ENCODE measurements around the gene HBG2. TPM values are rescaled to one million over a fixed set of nuclear protein-coding genes. Genes with fewer than 3 reads are reported as not detected.

HBG2 gene
- total and polyA plus RNA-seq, 9 of the 15 experiments (the other 6 are each of a cell fraction or from before 2014, with no cell fraction given): 1,626 to 58,619 (median 10,515) TPM

DNA sequence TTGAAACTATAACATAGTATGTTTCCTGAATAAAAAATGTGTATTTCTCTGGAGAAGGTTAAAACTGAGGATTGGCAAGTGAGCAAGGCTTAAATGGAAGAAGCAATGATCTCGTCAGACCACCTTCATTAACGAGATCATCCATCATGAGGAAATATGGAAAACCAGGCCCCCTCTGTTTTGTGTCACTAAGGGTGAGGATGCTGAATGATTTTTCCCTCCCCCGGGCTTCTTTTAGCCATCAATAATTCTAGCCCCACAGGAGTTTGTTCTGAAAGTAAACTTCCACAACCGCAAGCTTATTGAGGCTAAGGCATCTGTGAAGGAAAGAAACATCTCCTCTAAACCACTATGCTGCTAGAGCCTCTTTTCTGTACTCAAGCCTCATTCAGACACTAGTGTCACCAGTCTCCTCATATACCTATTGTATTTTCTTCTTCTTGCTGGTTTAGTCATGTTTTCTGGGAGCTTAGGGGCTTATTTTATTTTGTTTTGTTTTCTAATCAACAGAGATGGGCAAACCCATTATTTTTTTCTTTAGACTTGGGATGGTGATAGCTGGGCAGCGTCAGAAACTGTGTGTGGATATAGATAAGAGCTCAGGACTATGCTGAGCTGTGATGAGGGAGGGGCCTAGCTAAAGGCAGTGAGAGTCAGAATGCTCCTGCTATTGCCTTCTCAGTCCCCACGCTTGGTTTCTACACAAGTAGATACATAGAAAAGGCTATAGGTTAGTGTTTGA is 21.0 kb upstream of the HBG2 start (continued):
- TF ChIP-seq, protein P1, sequence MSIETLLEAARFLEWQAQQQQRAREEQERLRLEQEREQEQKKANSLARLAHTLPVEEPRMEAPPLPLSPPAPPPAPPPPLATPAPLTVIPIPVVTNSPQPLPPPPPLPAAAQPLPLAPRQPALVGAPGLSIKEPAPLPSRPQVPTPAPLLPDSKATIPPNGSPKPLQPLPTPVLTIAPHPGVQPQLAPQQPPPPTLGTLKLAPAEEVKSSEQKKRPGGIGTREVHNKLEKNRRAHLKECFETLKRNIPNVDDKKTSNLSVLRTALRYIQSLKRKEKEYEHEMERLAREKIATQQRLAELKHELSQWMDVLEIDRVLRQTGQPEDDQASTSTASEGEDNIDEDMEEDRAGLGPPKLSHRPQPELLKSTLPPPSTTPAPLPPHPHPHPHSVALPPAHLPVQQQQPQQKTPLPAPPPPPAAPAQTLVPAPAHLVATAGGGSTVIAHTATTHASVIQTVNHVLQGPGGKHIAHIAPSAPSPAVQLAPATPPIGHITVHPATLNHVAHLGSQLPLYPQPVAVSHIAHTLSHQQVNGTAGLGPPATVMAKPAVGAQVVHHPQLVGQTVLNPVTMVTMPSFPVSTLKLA (conservative IDR thresholded peaks at IDR 0.05): peak in 1 of 2 experiments; percentile 34; a peak in 1 of 4 replicates
- TF ChIP-seq TAF9B (IDR thresholded peaks at IDR 0.05; ENCODE audit: partially characterized antibody) (peak; percentile 54), JUND (IDR thresholded peaks at IDR 0.05; ENCODE audit: borderline replicate concordance, low read depth, low read length) (peak; percentile 66; the same call in 1 of the 2 replicates), JUND (tag; IDR thresholded peaks at IDR 0.05; ENCODE audit: borderline replicate concordance, low read depth, low read length) (peak; percentile 83; the same call in 2 of the 3 replicates), NFIX (CRISPR knock-in tag; IDR thresholded peaks at IDR 0.05; ENCODE audit: low read depth) (no peak), NCOA1 (IDR thresholded peaks at IDR 0.05; ENCODE audit: low read depth) (no peak), ZZZ3 (IDR thresholded peaks at IDR 0.05) (no peak), ATF1 (CRISPR knock-in tag; IDR thresholded peaks at IDR 0.05) (no peak), ATF1 (tag; IDR thresholded peaks at IDR 0.05) (peak; percentile 82), HNRNPLL (IDR thresholded peaks at IDR 0.05; ENCODE audit: low read depth, low read length, poor library complexity, severe bottlenecking) (no peak), NCOA4 (IDR thresholded peaks at IDR 0.05; ENCODE audit: partially characterized antibody) (no peak), FOXJ2 (tag; IDR thresholded peaks at IDR 0.05) (no peak), KDM2B (CRISPR knock-in tag; IDR thresholded peaks at IDR 0.05) (no peak), CREM (IDR thresholded peaks at IDR 0.05; ENCODE audit: low read depth) (peak; percentile 90)
- TF ChIP-seq, protein P2, sequence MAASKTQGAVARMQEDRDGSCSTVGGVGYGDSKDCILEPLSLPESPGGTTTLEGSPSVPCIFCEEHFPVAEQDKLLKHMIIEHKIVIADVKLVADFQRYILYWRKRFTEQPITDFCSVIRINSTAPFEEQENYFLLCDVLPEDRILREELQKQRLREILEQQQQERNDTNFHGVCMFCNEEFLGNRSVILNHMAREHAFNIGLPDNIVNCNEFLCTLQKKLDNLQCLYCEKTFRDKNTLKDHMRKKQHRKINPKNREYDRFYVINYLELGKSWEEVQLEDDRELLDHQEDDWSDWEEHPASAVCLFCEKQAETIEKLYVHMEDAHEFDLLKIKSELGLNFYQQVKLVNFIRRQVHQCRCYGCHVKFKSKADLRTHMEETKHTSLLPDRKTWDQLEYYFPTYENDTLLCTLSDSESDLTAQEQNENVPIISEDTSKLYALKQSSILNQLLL (CRISPR knock-in tag; IDR thresholded peaks at IDR 0.05; ENCODE audit: borderline replicate concordance): no peak
- TF ChIP-seq, protein P3, sequence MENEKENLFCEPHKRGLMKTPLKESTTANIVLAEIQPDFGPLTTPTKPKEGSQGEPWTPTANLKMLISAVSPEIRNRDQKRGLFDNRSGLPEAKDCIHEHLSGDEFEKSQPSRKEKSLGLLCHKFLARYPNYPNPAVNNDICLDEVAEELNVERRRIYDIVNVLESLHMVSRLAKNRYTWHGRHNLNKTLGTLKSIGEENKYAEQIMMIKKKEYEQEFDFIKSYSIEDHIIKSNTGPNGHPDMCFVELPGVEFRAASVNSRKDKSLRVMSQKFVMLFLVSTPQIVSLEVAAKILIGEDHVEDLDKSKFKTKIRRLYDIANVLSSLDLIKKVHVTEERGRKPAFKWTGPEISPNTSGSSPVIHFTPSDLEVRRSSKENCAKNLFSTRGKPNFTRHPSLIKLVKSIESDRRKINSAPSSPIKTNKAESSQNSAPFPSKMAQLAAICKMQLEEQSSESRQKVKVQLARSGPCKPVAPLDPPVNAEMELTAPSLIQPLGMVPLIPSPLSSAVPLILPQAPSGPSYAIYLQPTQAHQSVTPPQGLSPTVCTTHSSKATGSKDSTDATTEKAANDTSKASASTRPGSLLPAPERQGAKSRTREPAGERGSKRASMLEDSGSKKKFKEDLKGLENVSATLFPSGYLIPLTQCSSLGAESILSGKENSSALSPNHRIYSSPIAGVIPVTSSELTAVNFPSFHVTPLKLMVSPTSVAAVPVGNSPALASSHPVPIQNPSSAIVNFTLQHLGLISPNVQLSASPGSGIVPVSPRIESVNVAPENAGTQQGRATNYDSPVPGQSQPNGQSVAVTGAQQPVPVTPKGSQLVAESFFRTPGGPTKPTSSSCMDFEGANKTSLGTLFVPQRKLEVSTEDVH (IDR thresholded peaks at IDR 0.05; ENCODE audit: low read depth, partially characterized antibody): no peak
- TF ChIP-seq, protein P4, sequence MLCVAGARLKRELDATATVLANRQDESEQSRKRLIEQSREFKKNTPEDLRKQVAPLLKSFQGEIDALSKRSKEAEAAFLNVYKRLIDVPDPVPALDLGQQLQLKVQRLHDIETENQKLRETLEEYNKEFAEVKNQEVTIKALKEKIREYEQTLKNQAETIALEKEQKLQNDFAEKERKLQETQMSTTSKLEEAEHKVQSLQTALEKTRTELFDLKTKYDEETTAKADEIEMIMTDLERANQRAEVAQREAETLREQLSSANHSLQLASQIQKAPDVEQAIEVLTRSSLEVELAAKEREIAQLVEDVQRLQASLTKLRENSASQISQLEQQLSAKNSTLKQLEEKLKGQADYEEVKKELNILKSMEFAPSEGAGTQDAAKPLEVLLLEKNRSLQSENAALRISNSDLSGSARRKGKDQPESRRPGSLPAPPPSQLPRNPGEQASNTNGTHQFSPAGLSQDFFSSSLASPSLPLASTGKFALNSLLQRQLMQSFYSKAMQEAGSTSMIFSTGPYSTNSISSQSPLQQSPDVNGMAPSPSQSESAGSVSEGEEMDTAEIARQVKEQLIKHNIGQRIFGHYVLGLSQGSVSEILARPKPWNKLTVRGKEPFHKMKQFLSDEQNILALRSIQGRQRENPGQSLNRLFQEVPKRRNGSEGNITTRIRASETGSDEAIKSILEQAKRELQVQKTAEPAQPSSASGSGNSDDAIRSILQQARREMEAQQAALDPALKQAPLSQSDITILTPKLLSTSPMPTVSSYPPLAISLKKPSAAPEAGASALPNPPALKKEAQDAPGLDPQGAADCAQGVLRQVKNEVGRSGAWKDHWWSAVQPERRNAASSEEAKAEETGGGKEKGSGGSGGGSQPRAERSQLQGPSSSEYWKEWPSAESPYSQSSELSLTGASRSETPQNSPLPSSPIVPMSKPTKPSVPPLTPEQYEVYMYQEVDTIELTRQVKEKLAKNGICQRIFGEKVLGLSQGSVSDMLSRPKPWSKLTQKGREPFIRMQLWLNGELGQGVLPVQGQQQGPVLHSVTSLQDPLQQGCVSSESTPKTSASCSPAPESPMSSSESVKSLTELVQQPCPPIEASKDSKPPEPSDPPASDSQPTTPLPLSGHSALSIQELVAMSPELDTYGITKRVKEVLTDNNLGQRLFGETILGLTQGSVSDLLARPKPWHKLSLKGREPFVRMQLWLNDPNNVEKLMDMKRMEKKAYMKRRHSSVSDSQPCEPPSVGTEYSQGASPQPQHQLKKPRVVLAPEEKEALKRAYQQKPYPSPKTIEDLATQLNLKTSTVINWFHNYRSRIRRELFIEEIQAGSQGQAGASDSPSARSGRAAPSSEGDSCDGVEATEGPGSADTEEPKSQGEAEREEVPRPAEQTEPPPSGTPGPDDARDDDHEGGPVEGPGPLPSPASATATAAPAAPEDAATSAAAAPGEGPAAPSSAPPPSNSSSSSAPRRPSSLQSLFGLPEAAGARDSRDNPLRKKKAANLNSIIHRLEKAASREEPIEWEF (CRISPR knock-in tag; IDR thresholded peaks at IDR 0.05): peak; percentile 47; the same call in 1 of the 2 replicates
